HepG2 (cell line): ENCODE results near the gene PRR33. TPM values are rescaled to one million over a fixed set of nuclear protein-coding genes. Genes with fewer than 3 reads are reported as not detected.
A peak's percentile ranks its signal among the peaks of the same experiment; 100 is the strongest.

Source experiments
- ATAC-seq: fragments of 200-7000 bp; cut with Tn5 transposase; 3 replicates; pipeline ENCODE4 v1.9.1; 2020; ENCODE audit warnings: mild to moderate bottlenecking, moderate library complexity
- BruUV-seq: library from RNA; stranded (reverse); fragments of 400-500 nt; replicated peaks from 2 replicates; lab custom pipeline; 2021; lab: Mats Ljungman, UMichigan
- CTCF ChIA-PET: fragments of 300-600 bp; formaldehyde crosslinking; extraction: SDS; loops from one replicate; lab custom pipeline; 2021; ENCODE audit warnings: low total read pairs, inconsistent platforms, low intra/inter-chr PET ratio; lab: Yijun Ruan, JAX
- POLR2A ChIA-PET: fragments of 350-600 bp; sonication (Branson Sonifier 250); formaldehyde crosslinking; loops from one replicate; lab custom pipeline; 2020; ENCODE audit warnings: antibody characterized with exemption, inconsistent platforms; lab: Yijun Ruan, JAX
- DNase-seq: peaks from one replicate; pipeline ENCODE4 v3.0.0-alpha.2; 2015; ENCODE audit warnings: low spot score
- FAIRE-seq: peaks from 3 replicates; lab custom pipeline; 2011; peaks lifted over from hg19 to GRCh38; lab: Jason Lieb, UNC
- H2AFZ ChIP-seq: one replicate; pipeline ENCODE4 v1.6.1; 2011; ENCODE audit warnings: low read length, inconsistent platforms
- H3K27ac ChIP-seq: fragments of 300-600 bp; 3 replicates; pipeline ENCODE4 v1.8.0; 2011; ENCODE audit warnings: mixed run types, mild to moderate bottlenecking, mixed read lengths, low read length, inconsistent platforms; ENCODE audit not compliant: insufficient read depth; ENCODE audit errors: extremely low read length
- H3K27me3 ChIP-seq, 2 experiments: fragments of 200-600 bp in 1 of 2; 2 replicates in 1 of 2; 3 replicates in 1 of 2; pipeline versions ENCODE4 v1.6.0 to v1.8.0; 2011; ENCODE audit warnings: low read length in 2 of 2, mild to moderate bottlenecking in 2 of 2, moderate library complexity in 2 of 2, inconsistent platforms in 1 of 2; ENCODE audit not compliant: insufficient read depth in 2 of 2, control insufficient read depth in 1 of 2
- H3K36me3 ChIP-seq, 2 experiments: fragments of 200-600 bp in 1 of 2; replicated peaks in 1 of 2; 2 replicates in 1 of 2; 3 replicates in 1 of 2; pipeline versions ENCODE4 v1.5.1 to v1.8.0; 2011; ENCODE audit warnings: low read length in 2 of 2, inconsistent platforms in 1 of 2; ENCODE audit not compliant: insufficient read depth in 2 of 2, control insufficient read depth in 1 of 2
- H3K4me1 ChIP-seq: 2 replicates; pipeline ENCODE4 v1.5.1; 2012; ENCODE audit warnings: low read length, inconsistent platforms; ENCODE audit not compliant: insufficient read depth
- H3K4me2 ChIP-seq: 2 replicates; pipeline ENCODE4 v1.6.0; 2011; ENCODE audit warnings: low read depth, low read length, inconsistent platforms
- H3K4me3 ChIP-seq, 3 experiments: fragments of 200-600 bp in 1 of 3; sonication (generic), shearing (Covaris generic) in 1 of 3; replicated peaks in 1 of 3; 2 replicates each; pipeline ENCODE4 v1.5.1; 2011 to 2016; ENCODE audit warnings: low read length in 3 of 3, inconsistent platforms in 2 of 3, low read depth in 2 of 3, mild to moderate bottlenecking in 2 of 3, control low read depth in 1 of 3, mixed read lengths in 1 of 3; ENCODE audit not compliant: insufficient read depth in 1 of 3
- H3K79me2 ChIP-seq: one replicate; pipeline ENCODE4 v1.6.1; 2011; ENCODE audit warnings: low read length, inconsistent platforms; ENCODE audit not compliant: insufficient read depth
- H3K9ac ChIP-seq: 2 replicates; pipeline ENCODE4 v1.6.0; 2011; ENCODE audit warnings: mild to moderate bottlenecking, low read depth, low read length, inconsistent platforms; ENCODE audit not compliant: insufficient read depth
- H3K9me3 ChIP-seq: 2 replicates; pipeline ENCODE4 v1.5.1; 2012; ENCODE audit warnings: mild to moderate bottlenecking, low read length
- H4K20me1 ChIP-seq: 2 replicates; pipeline ENCODE4 v1.6.0; 2011; ENCODE audit warnings: inconsistent platforms, mild to moderate bottlenecking, low read length, moderate library complexity; ENCODE audit not compliant: insufficient read depth
- EZH2 ChIP-seq: conservative IDR thresholded peaks from 2 replicates; pipeline ENCODE4 v1.6.1; 2012; ENCODE audit warnings: mild to moderate bottlenecking, low read depth, low read length, moderate library complexity
- KLF13 ChIP-seq: sonication (generic); formaldehyde crosslinking; IDR thresholded peaks from 2 replicates; pipeline ENCODE4 v1.4.0; 2020; ENCODE audit warnings: mild to moderate bottlenecking, missing genetic modification reagents
- WGBS: methylation state at CpG from one replicate; pipeline ENCODE4 v1.1.6; 2017; ENCODE audit warnings: low lambda C conversion rate; 5-methylcytosine and 5-hydroxymethylcytosine counted together
- in situ Hi-C: cut with HindIII; loops from 2 replicates; pipeline ENCODE4 v1.10.0; 2017; ENCODE audit warnings: low pct_unique_long_range_greater_than_20kb; ENCODE audit not compliant: extremely low pct_ligation_motif_present
- intact Hi-C: fragments of 100-400 bp; cut with micrococcal nuclease; formaldehyde crosslinking; loops from one replicate; pipeline ENCODE4 v1.10.0; 2022; ENCODE audit not compliant: unreplicated experiment
- polyA plus RNA-seq, 8 experiments: library from polyadenylated mRNA; depleted of rRNA in 3 of 8; stranded (reverse) in 7 of 8; unstranded in 1 of 8; fragments of >200 nt; fragmentation: Illumina TruSeq in 4 of 8; extraction: Trizol in 4 of 8; gene quantifications; 2 replicates each; pipeline versions ENCODE4 v1.2.1 to v1.2.3, GENCODE V29; 2011 to 2016; ENCODE audit warnings: low read depth in 4 of 8, missing spikeins in 1 of 8, mixed read lengths in 1 of 8; ENCODE audit not compliant: insufficient read depth in 1 of 8
- total RNA-seq, 5 experiments: library from RNA; depleted of rRNA; stranded (reverse); fragments of >200 nt; fragmentation: Illumina TruSeq; extraction: Trizol; gene quantifications; 2 replicates each; pipeline ENCODE4 v1.2.3, GENCODE V29; 2016; ENCODE audit warnings: low read depth in 1 of 5
- TF ChIP-seq, protein P1 (sequence below): sonication (generic); formaldehyde crosslinking; IDR thresholded peaks from 2 replicates; pipeline ENCODE4 v1.8.0; 2022; ENCODE audit warnings: mild to moderate bottlenecking, missing genetic modification reagents, borderline replicate concordance

Gene PRR33
- total and polyA plus RNA-seq, 2 of the 13 experiments (the other 11 are each of a cell fraction or from before 2014, with no cell fraction given): not detected

DNA sequence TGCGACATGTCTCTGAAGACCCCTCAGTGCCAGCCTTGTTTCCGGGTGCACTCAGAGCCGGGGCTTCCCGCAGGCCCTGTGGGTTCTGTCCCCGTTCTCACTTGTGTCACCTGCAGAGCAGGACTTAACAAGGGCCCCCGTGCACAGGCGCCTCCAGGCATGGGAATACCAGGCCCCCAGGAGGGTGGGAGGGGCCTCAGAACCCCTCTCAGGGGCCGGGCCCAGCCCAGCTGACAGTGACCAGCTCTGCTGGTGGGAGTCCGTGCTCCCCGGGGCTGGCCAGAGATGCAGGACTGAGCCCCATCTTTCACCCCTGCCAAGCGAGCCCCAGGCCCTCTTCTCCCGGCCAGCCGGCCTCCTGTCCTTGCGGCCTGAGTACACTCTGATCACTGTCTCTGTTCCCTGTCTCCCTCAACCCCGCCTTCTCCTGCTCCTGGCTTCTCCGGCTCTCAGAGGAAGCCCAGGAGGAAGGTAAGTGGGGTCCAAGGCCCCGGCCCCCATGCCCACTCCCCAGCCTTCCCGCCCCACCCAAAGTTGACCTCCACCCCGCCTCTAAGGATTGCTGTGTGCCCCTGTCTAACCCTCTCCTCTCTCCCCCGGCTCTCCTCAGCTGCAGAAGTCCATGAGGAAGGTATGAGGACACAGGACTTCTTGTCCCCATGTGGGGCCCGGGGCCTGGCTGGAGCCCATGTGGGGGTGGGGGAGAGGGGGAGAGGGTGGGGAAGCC lies 33.1 kb upstream of the PRR33 start (continued):
- TF ChIP-seq, protein P1, sequence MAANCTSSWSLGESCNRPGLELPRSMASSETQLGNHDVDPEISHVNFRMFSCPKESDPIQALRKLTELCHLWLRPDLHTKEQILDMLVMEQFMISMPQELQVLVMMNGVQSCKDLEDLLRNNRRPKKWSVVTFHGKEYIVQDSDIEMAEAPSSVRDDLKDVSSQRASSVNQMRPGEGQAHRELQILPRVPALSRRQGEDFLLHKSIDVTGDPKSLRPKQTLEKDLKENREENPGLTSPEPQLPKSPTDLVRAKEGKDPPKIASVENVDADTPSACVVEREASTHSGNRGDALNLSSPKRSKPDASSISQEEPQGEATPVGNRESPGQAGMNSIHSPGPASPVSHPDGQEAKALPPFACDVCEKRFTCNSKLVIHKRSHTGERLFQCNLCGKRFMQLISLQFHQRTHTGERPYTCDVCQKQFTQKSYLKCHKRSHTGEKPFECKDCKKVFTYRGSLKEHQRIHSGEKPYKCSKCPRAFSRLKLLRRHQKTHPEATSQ (CRISPR knock-in tag): no peak
- TF ChIP-seq, all 625 proteins: peak for 0

DNA sequence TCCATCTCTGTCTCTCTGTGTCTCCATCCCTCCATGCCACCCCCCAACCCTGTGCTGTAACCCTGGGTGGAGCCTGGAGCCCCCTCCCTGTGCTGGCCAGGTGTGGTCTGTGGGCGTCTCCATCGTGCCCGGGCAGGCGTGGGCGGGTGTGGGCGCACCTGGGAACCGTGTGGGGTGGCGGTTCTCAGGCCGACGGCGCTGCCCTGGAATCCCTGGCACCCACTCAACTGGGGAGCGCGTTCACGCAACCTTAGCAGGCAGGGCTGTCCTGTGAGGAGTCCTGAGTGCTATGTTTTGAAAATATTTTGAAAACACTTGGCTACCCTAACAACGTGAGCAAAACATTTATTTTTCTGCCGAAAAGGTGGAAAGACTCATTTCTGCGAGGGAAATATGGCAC lies 32.5 kb upstream of the PRR33 start:
- TF ChIP-seq KLF13 (no peak), EZH2 (peak; percentile 44; the same call in 1 of the 2 replicates)
- Histone ChIP-seq H3K36me3 (no peaks in the 10 kb centered on the region), H2AFZ (no peak overlapping the region), H4K20me1 (no peaks in the 10 kb centered on the region), H3K9ac (no peak overlapping the region), H3K27ac (no peak overlapping the region), H3K4me1 (no peaks in the 10 kb centered on the region), H3K27me3 (peaks cover 35 to 82% of the 10 kb centered on the region in 2 experiments), H3K79me2 (no peaks in the 10 kb centered on the region), H3K4me2 (no peak overlapping the region), H3K4me3 (no peak overlapping the region), H3K9me3 (no peaks in the 10 kb centered on the region)
- no peak for DNase-seq
- BruUV-seq: no TSS peak
- ChIA-PET CTCF (no interaction called here), POLR2A (no interaction called here)
- in situ Hi-C loops (no loop called here), intact Hi-C loops (no loop called here)
- 28% methylated on average over 9 of the region's 17 CpGs for whole genome bisulfite sequencing
- no peak for ATAC-seq
- no peak for FAIRE-seq
